Stimulated activated CD4-positive, alpha-beta T cell treated with anti-CD3 and anti-CD28 coated beads, TNF-alpha, amount 100 ng/mL, for 48 hours (primary cell): Measurements from ENCODE around the gene IDH3A.

ENCODE experiments used
- DNase-seq, 3 donors: peaks; one replicate each; pipeline ENCODE4 v3.0.0-alpha.2; 2020; ENCODE audit warnings: low read depth in 3 of 3

IDH3A gene

DNA sequence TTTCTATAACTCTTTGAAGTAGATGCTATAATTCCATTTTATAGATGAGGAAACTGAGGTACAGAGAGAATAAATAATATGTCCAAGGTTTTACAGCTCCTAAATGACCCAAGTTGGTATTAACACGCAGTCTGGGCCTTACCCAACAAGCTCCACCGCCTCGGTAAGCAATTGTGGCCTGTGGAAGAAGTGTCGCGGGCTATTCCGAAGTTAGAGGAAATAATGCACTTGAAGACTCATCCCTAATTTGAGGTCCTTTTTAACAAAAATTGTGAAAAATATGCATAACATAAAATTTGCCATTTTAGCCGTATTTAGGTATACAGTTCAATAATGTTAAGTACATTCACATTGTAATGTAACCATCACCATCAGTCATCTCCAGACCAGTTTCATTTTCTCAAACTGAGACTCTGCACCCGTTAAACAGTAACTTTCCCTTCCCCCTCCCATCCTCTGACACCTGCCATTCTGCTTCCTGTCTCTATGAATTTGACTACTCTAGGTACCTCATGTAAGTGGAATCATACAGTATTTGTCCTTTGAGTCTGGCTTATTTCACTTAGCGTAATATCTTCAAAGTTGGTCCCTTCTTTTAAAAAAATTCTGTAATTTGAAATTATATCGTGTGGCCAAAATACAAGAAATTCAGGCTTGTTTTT is 18.2 kb downstream of the IDH3A start:
- peak in 1 of 3 donors; percentile 22 for DNase-seq

DNA sequence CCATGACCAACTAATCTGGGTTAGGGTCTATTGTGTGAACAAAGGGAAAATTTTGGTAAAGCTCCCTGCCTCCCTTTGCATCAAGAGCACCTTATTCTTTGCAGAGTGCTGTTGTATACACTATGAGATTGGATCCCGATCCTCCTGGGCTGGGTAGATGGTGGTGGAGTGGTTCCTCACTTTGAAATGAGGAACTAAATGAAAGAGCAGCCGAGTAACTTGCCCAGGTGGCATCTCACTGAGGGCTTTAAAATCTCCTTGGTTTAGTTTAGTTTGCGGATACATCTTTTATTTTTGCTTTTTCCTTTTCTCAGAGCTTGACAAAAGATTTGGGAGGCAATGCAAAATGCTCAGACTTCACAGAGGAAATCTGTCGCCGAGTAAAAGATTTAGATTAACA is 19.4 kb downstream of the IDH3A start:
- DNase-seq, result no peak

DNA sequence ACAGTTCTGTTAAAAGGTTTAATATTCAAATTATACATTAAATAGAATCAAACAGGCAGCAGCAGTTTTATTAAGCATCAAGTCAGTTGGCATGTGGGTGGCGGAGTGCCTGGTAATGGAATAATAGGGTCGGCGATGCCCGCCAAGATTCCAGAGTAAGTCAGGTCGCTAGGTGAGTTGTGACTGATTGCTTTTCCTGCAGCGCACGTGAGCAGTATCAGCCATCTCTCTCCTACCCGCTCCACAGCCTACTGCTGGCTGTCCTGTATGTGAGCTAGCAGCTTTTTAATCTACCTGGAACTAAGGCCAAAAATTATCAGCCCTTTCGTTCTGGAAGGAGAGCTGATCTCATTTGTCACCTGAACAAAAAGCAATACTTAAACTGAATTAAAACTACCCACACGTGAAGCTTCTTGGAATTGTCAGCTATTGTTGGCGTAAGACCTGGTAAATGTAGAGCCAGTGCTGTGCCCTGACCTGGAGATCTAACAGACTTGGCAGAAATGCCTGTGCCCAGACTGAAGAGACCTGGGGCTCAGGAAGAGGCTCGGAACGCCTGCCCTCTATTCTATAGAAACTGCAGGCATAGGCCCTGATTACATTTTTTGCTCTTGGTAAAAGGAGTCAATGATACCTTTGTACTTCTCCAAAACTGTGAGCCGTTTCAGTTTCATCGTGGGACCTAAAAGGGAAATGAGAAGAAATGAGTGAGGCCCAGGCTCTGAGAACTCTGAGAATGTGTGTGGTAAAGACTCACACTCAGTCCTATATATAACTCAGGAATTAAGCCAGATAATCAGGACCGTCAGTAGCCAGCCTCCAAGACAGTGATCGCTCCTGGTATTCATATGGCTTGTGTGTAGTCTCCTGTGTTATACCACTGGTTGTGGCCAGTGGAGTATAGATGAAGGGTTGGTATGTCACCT is 21.9 kb downstream of the IDH3A start:
- DNase-seq, result no peak

DNA sequence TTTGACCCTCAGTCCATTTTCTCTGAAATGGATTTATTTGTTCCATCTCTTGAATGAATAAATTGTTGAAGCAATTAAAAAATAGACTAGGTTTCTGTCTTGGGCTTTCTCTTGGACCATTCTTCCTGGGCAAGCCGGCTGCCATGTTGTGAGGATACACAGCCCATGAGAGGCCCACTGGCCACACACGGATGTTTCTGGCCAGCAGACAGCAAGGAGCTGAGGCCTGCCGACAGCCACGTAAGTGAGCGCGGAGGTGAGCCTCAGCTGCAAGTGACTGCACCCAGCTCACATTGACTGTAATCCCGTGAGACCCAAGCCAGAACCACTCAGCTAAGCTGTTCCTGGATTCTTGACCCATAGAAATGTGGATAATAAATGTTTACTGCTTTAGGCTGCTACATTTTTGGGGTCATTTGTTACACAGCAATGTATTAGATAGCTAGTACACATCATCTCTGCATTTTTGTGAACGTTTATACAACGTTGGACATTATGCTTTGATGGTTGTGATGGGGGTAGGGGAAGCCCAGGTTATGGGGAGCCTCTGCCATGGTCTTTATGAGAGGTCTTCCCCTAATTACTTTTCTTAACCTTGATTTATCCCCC is 22.8 kb downstream of the IDH3A start:
- no peak for DNase-seq

DNA sequence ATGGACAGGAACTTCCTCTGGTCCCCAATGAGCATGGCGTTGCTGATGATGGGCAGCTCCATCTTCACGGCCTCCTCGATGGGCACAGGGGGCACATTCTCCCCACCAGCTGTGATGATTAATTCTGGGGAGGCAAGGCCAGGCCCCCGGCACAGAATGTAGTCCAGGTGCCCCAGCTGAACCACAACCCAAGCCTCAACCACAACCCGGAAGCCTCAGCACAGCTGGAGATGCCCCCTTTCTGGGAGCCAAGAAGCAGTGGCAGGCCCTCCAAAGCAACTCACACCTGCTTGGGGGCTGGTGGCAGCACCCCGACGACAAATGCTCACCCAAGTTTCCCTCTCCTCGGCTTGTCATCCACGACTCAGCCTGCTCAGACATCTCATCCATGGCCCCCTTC is 25.2 kb downstream of the IDH3A start:
- DNase-seq, result no peak

DNA sequence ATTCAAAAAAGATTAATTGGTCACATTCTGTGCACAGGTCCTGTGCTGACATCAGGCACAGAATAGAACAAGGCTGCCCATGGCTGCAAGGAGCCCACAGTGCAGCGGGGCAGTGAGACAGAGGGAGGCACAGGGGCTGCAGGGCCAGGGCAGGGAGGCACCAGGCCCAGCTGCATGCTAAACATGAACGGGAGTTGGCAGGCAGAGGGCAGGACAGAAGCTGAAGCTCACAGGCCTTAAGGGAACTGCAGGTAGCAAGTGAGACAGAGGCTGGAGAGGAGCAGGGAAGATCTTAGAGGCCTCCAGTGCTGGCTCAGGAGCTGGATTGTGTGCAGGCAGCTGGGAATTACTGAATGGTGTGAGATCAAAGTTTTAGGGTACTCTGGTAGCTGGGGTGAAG is 26.2 kb downstream of the IDH3A start:
- DNase-seq, result no peak

DNA sequence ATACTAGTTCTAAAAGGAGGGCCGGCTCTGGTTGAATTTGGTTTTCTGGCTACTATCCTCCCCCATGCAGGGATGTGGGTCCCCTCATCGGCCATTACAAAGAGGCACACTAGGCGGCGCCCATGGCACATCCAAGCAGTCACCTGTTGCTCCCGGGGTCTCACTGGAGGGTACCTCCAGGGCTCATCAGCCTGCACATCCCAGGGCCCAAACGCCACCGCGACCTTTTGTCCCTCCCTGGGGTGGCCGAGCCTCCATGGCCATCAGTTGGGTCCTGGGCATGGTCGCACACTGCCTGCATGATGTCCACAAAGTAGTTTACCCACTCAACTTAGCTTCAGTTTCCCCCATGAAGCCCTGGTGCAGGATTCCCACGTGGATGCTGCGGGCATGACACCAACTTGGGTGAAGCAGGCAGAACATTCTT is 28.3 kb downstream of the IDH3A start:
- DNase-seq, result no peak

DNA sequence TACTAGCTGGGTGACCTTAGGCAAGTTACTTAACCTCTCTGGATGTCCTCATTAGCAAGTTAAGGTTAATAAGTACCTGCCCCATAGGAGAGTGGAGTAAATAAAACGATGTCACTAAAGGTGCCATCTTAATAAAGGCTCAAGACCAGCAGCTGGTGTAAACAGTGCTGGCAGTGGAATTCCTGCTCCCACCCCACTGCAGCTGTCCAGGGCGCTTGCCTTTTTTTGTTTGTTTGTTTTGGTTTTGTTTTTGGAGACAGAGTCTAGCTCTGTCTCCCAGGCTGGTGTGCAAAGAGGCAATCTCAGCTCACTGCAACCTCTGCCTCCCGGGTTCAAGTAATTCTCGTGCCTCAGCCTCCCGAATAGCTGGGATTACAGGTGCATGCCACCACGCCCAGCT is 28.9 kb downstream of the IDH3A start:
- no peak for DNase-seq

DNA sequence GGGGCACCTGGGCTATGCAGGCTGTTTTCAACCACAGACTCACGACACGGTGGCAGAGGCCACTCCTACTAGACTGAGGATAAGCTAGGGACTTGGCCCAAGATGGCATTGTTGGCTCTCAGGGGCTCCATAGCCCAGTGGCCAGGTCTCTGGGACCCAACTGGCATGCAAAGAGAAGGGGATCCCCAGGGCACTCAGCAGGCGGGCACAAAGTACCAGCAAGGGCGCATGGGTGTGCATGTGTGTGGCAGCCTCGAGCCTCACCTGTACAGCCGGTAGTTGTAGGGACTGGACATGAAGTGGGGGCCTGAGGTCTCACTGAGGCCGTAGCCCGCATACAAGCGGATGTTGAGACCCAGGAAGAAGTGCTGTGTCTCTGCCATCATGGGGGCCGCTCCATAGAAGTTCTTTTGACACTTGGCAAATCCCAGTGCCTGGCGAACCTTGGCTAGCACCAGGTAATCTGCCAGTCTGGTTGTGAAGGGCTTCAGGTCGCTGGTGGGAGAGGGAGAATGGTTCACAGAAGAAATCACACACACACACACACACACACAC is 30.2 kb downstream of the IDH3A start:
- DNase-seq, result no peak

DNA sequence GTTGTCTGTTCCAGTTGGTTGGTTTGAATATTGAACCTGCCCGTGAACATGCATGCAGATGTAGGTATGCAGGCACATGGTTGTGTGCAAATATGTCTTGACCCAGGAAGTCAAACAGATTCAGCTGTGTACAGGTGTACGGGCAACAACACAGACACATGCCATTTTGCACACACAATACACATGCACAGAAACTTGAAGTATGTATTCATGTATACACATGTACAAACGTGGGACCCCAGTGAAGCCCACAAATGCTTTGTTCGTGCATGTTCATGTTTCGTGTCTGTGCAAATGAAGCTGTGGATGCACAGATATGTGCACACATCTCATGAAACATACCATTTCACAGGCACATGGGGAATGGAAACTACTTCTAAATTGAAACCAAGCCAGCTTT is 30.7 kb downstream of the IDH3A start:
- no peak for DNase-seq

DNA sequence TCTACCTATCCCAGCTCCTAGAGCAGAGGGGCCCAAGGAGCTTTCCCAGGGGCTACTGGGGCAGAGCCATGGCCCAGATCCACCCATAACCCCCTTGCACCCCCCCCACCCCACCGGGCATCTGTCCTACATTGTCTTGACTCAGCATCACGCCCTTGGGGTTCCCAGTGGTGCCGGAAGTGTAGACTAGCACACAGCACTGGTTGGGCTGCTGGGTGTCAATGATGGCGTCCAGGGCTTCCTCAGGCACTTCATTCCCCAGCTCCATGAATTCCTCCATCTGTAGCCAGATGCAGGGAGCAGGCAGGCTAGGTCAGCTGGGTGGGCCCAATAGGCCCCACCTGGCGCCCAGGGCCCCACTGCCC is 33.2 kb downstream of the IDH3A start:
- no peak for DNase-seq

DNA sequence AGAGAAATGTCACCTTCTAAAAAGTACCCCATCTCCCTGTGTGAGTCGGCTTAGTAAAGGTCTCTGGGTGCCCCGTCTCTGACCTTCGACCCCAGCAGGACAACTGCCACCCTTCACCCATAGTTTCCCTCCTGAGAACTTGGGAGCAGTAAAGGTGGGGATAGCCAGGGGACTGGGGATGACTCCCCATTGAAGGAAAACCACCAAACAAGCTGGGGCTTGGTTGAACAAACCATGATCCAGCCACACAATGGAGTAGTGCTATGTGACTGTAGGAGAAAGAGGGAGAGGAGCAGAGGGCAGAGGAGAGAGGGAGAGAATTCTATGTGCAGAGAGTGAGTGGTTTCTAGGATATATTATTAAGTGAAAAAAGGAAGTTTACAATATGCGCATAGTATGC is 33.7 kb downstream of the IDH3A start:
- no peak for DNase-seq

DNA sequence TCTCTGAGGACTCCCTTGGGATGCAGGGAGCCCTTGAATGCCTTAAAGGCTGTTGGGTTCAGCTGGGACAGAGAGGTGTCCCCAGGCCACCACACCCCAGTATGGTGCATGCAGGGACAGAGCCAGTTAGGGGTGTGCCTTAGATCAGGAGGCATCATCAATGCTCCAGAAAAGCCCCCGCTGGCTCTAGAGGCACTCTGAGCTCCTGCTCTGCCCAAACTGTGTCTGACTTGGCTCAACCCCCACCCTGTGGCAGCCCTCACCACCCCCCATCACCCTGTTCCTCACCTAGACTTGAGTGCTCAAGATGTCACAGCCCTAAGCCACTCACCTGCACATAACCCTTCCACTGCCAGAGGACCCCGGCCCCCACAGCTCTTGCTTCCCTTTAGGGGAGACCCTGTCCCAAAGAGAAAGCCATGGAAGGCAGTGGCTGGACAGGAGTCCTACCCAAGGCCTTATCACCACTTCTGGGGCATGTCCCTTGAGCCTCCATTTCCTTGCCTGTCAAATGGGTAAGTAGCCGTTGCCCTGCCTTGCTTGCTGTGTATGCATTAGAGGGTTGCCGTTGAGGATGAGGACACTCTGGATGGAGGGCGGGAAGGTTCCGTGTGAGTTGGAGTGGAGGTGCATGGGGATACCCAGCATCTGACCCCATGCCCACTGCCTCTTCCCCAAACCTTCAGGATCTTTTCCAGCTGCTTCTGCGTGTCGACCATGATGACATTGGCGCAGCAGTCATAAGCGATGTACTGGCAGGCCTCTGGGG is 43.8 kb downstream of the IDH3A start:
- DNase-seq, result no peak

DNA sequence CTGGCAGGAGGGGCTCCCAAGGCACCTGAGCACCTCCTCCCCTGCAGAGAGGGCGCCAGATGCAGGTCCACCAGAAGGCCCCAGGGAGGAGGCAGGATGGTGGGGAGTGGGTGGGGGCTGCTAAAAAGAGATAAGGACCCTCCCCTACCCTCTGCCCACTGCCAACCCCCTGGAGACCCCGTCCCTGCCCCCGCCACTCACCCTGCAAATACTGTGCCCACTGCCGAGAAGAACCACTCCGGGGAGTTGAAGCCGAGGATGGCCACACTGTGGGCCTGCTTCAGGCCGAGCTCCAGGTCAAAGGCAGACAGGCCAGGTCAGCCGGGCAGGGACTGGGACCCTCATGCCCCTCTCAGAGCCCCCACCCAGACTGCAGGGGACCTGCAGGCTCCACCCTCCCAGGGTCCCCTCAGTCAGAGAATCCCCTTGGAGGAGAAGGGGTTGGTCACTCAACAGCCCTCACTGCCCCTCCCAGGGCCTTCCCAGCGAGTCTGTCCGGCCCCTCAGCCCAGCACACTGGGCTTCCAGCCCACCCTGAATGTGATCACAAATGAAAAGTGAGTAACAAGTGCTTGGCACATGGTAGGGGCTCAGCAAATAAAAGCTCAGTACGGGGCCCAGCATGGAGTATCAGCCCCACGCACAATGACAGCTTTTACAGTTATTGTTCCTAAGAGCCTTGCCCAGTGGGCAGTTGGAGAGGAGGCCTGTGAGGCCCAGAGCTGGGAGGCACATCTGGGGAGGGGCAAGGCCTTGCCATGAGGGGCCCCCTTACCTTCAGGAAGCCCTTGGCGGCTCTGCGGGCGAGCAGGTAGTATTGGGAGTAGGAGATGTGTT is 44.8 kb downstream of the IDH3A start:
- DNase-seq, result no peak

DNA sequence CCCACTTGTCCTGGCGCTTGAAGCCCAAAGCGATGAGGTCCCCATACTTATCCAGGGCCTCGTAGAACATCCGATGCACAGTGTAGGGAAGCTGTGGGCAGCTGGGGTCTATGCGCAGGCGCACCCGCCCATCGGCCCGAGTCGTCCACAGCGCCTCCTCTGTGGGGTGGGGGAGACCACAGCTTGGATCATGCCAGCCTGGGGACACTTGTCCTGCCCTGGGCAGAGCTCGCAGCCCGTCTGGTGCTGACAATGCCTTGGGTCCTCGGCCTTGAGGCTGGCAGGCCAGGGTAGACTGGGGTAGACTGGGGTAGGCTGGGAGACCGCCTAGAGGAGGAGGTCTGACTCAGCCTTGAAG is 45.4 kb downstream of the IDH3A start:
- DNase-seq, result no peak

DNA sequence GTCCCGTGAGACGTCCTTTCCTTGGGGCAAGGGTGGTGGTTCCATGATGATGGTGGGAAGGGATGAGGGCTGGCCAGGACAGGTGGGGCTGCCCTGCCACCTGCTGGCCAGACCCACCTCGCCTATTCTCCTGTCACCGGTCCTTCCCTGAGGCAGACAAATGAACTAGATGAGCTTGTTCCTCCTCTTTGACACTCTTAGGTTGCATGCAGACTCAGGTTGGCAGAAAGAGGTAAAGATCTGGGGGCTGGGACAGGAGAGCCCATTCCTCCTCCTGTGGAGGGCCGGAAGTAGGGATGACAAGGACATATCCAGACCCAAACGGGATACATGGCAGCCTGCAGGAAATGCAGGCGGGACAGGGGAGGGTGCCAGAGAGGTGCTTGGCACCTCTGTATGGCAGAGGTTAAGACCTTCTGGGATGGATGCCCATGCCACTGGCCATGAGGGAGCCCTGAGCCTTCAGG is 46.6 kb downstream of the IDH3A start:
- peak in 2 of 3 donors; percentile 12 to 34 for DNase-seq

DNA sequence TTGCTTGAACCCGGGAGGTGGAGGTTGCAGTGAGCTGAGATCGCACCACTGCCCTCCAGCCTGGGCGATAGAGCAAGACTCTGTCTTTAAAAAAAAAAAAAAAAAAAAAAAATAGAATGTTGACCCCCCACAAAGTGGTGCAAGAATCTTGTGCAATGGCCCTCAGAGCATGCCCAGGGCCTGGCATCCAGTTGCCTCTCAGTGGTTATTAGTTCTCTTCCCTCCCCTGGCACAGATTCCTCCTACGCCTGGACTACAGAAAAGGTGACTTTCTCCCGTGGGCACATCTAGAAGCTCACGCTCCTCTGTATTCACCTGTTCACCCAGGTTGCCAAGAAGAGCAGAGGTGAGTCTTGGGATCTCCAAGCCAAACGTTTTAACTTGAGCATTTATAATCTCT is 48.5 kb downstream of the IDH3A start:
- no peak for DNase-seq

DNA sequence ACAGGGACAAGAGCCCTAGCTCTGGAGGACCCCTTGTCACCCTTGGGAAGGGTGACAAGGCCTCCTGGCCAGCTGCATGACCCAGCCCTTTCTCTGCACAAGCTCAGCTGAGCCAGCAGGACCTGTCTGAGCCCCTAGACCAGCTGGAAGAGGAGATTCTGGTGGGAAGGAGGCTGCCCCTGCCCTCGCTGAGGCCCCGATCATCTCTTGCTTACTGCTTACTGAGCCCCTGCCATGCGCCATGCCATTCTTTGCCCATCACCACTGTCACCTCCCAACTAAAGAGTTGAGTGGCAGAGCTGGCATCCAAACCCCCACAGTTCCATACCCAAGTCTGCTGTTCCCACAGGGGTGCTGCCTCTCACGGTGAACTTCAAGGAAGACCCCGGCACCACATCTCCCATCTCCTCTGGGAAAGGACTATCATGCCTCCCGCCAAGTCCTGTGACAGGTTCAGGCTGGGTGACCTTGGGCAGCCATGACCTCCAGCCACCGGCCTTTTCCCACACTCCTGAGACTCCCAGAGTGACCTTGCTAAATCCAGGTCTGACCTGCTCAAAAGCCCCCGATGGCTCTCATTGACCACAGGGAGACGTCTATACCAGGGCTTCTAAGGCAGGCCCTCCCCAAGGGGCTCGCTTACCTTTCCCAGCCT is 51.2 kb downstream of the IDH3A start:
- no peak for DNase-seq

DNA sequence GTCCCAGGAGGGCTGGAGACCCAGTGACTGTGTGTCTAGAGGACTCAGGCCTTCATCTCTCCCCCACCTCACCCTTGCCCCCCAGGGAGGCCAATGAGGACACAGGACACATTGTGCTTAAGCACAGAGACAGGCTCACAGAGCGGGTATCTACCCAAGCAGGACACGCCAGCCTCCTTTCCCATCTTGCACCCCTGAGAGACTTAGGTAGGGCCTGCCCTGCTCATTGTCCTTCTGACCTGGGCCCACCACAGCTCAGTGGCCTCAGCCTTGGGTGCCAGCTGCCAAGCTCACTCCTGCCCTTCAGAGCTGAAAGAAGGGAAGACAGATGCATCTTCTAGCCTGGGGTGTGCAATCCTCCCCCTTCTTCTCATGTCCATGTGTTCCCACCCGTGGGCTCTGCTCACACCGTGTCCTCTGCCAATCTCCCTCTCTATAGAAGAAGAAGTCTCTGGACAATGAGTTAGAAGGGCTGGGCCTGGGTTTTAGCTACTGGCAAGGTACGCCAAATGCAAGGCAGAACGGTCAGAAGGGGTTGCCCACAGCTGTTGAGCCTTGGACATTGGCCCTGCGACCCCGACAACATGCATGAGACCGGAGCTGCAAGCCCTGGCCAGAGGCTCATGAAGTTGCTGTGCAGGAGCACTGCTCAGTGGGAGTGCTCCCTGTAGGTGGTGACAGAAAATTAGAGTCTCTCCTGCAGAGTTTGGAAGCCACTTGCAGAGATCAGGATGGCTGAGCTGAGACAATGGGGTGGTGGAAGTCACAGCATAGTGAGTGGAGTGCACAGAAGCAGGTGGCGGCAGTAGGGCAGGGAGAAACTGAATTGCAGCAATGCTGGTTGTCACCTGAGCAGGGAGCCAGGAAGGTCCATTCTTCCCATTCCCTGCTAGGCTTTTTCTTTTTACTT is 52.4 kb downstream of the IDH3A start:
- DNase-seq, result no peak
